HG03520 (cell line): ENCODE measurements around the gene TCF20.

Source experiments
- ATAC-seq: cut with Tn5 transposase; IDR thresholded peaks from one replicate; pipeline ENCODE4 v1.9.1; 2021; ENCODE audit warnings: mild to moderate bottlenecking, moderate library complexity; ENCODE audit not compliant: unreplicated experiment

TCF20 gene

GRCh38 chr22:42283278-42284201 is 13.1 kb upstream of the TCF20 start:
- ATAC-seq = no peak

DNA sequence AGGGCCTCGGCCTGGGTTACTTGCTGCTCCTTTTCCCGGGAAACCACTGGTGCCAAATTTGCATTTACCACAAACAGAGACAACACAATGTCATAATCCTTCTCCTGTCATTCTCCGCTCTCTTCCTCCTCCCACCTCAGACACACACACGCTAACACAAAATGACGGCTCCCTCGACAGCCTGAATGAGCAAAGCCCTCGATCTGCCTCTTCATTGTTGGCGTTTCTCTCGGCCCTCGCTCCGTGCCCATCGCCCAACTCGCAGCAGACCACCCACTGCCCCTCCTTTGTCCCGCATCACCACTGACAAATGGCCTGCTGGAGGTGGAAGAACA is 12.5 kb upstream of the TCF20 start:
- ATAC-seq = no peak

- no peak for ATAC-seq
Measured at GRCh38 chr22:42282252-42282942, 11.9 kb upstream of the TCF20 start.

DNA sequence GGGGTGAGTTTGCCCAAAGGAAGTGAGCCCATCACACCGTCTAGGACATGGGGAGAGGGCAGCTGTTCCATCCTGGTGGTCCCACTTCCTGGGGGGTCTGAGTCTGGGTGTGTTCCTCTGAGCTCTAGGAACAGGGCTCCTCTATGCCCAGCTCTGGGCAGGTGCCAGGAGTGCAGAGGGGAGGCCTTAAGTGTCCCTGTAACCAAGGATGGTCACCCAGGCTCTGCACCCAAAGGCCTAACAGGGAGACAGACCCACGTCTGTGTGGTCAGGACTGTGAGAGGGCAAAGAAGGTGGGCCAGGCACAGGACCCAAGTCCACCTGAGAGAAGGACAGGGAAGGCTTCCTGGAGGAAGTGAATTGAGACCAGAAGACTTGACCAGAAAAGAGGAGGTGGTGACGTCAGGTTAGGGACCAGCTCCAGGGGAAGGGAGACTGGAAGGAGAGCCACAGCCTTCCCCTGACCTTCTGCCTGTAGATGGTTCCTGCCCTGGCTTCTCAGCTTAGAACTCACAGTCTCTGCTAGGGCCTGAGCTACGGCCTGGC is 11.3 kb upstream of the TCF20 start:
- ATAC-seq = no peak

GRCh38 chr22:42281284-42281683 is 10.8 kb upstream of the TCF20 start:
- ATAC-seq = no peak

- no peak for ATAC-seq
Measured at GRCh38 chr22:42280836-42281235, 10.4 kb upstream of the TCF20 start.

DNA sequence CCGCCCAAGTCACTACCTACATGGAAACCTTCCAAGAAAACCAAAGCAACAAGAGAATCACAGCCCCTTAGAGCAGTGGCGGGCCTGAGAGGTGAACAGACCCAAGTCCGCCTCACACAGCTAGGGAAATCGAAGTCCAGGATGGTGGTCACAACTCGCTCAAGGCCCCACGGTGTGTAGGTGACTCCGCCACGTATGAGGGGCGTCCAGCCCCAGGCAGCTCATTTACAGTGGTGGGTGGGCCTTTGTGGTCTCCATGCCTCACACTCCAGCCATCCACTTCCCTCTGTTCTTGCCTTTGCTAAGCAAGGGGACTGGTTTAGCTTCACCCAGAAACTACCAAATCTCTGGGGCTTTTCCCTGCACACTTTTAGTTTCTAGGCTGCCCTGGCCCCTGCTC is 9.7 kb upstream of the TCF20 start:
- no peak for ATAC-seq

- no peak for ATAC-seq
Measured at GRCh38 chr22:42279425-42280020, 9.1 kb upstream of the TCF20 start.

- ATAC-seq = no peak
Measured at GRCh38 chr22:42277988-42278776, 7.7 kb upstream of the TCF20 start.

DNA sequence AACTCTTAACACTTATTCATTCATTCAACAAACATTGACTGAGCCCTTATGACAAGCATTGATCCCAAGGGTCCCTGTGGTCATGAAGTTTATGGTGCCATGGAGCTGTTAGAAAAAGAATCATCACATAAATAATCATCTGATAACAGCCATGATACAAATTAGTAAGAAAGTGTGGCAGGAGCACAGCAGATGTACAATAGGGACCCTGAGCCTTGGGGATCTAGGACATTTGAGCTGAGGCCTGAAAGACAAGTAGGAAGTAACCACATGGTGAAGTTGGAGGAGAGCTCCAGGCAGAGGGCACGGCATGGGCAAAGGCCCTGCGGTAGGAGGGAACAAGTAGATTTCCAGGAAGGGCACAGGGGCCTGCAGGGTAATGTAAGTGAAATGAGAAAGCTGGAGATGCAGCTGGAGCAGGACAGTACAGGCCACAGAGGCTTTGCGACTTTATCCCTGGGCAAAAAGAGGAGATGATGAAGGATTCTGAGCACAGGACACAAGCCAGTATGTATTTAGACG is 6.8 kb upstream of the TCF20 start:
- no peak for ATAC-seq

GRCh38 chr22:42275970-42276369 is 5.5 kb upstream of the TCF20 start:
- no peak for ATAC-seq

DNA sequence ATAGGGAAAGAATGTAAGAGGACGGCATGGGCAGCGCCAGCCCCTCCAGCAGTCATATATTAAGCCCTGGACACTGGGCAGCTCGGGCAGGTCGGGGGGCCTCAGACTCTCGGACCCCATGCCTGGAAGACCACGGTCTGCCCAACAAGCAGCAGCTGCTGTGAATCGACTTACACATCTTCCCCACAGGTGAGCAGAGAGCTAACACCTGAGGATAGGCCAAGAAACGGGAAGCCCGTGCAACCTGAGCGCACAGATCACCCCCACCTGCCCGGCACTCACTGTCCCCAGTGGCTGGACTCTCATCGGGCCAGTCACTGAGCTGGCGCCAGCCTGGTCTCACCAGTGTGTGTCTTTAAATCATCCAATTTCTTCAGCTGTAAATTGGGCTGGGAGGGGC is 4.7 kb upstream of the TCF20 start:
- no peak for ATAC-seq

GRCh38 chr22:42273855-42274451 is 3.5 kb upstream of the TCF20 start:
- ATAC-seq = no peak

DNA sequence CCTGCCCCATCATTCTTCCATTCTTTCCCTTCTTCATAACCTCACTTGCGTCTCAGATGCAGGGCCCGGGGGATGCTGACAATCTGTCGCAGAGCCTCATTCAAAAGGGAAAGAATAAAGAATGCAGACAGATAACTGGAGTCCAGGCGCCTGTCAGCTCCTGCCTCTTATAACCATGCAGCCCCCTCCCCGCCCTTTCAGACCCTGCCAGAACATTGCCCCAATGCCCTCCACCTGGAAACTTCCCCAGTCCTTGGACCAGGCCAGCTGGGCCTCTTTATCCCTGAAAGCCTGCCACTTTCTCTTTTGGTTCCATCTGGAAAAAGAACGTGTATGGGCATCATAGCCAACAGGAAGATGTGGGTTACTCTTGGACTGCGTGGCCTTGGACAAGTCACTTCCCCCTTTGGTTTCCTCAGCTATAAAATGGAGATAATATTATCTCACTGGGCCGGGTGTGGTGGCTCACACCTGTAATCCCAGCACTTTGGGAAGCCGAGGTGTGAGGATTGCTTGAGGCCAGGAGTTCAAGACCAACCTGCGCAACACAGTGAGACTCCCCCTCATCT is 2.1 kb upstream of the TCF20 start:
- no peak for ATAC-seq

GRCh38 chr22:42271906-42272305 is 1.5 kb upstream of the TCF20 start:
- no peak for ATAC-seq

DNA sequence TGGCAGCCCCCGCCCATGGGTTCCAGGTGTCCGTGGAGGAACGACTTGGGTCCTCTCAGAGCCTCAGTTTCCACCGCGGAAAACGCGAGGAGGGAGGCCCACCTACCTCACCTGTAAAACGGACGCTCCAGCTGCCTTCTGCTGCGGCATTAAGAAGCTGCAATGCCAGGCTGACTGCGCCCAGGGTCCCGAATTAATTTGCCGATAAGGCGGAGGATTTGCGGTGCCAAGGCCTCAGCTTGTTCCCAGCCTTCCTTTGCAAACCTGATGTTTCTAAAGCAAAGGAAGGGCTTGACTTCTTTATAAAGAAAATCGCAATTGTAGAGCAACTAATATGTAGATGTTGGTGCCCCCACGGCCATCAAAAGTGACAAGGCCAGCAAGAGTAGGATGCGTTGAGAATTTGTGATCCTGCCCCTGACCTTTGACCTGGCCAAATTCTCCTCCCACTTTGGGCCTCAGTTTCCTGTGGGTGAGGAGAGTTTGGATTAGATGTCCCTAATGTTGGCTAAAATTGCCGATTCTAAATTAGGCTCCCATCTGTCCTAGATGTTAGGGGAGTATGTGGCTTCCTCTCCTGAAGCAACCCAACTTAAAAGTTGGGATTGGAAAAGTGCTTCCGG is 849 bp upstream of the TCF20 start:
- ATAC-seq = no peak

- ATAC-seq = peak; percentile 33
Measured at GRCh38 chr22:42270176-42270509, 310 bp downstream of the TCF20 start.

- peak; percentile 58 for ATAC-seq
Measured at GRCh38 chr22:42269432-42270175, 849 bp downstream of the TCF20 start.

DNA sequence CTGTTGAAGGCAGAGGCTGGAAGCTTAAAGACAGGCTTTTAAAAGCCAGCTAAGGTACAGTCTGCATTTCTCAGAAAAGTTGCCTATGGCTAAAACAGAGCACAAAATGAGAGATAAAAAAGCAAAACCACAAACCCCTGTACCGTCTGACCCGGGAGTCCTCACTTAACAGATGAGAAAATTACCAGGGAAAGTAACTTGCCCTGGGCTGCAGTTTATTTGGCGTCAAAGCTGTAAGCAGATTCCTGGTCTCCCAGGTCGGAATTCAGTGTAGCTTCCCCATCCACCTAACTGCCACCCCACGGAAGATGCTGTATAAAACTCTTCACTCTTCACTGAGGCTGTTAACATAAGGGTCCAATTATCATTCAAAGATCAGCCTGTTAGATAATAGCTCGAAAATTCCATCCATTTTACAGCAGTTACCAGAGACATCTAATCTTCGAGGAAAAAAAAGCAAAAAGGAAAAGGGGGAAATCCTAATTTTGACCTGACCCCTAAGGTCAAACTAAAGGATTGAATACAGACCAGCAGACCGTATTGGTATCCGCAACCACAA is 1.5 kb downstream of the TCF20 start:
- no peak for ATAC-seq
